HL-60 (cell line): ENCODE measurements around the gene IPO11.

ENCODE experiments used
- CTCF ChIP-seq: IDR thresholded peaks from one replicate; pipeline ENCODE4 v1.5.1; 2011; ENCODE audit warnings: low read length, control low read depth, inconsistent platforms; ENCODE audit not compliant: insufficient read depth
- GABPA ChIP-seq: IDR thresholded peaks from 2 replicates; pipeline ENCODE4 v1.6.1; 2012; ENCODE audit warnings: low read depth
- POLR2AphosphoS5 ChIP-seq: IDR thresholded peaks from 2 replicates; pipeline ENCODE4 v1.6.1; 2012; ENCODE audit warnings: low read depth
- REST ChIP-seq: IDR thresholded peaks from 2 replicates; pipeline ENCODE4 v1.6.1; 2012; ENCODE audit warnings: low read depth; ENCODE audit not compliant: insufficient replicate concordance
- SPI1 ChIP-seq: IDR thresholded peaks from 2 replicates; pipeline ENCODE4 v1.6.1; 2012; ENCODE audit warnings: low read depth, mild to moderate bottlenecking, borderline replicate concordance

- TF ChIP-seq CTCF (no peak), REST (no peak), POLR2AphosphoS5 (no peak), GABPA (no peak), SPI1 (no peak)
Measured at GRCh38 chr5:62600560-62601252, 188.1 kb downstream of the IPO11 start.
